Measurements from ENCODE around the gene CEND1.

- TF ChIP-seq CTCF (conservative IDR thresholded peaks at IDR 0.05) (no peak), EZH2 (IDR thresholded peaks at IDR 0.05; ENCODE audit: low read depth) (no peak)
Measured at GRCh38 chr11:821512-822371, 31.9 kb upstream of the CEND1 start.

Measured in PC-9 (cell line).